Peyer's patch (tissue), 4 donors: ENCODE results near the gene SEPTIN12. TPM values are rescaled to one million over a fixed set of nuclear protein-coding genes. Genes with fewer than 3 reads are reported as not detected.

Source experiments
- DNase-seq, 3 donors: peaks; one replicate each; pipeline ENCODE4 v3.0.0-alpha.2; 2017 to 2019
- H3K27ac ChIP-seq, 4 donors: fragments of 200-600 bp; sonication (generic); one replicate each; pipeline ENCODE4 v1.5.1; 2016 to 2019
- H3K27me3 ChIP-seq, 2 donors: fragments of 200-600 bp; sonication (generic); one replicate each; pipeline ENCODE4 v1.5.1; 2019
- H3K36me3 ChIP-seq, 3 donors: fragments of 200-600 bp; sonication (generic); one replicate each; pipeline ENCODE4 v1.5.1; 2016 to 2019
- H3K4me1 ChIP-seq, 4 donors: fragments of 200-600 bp; sonication (generic); one replicate each; pipeline ENCODE4 v1.5.1; 2016 to 2019
- H3K4me3 ChIP-seq, 4 donors: fragments of 200-600 bp; sonication (generic); 1 replicate in 3 of 4; 2 replicates in 1 of 4; pipeline ENCODE4 v1.5.1; 2016 to 2019; ENCODE audit warnings: mild to moderate bottlenecking in 1 of 4
- H3K9me3 ChIP-seq, 4 donors: fragments of 200-600 bp; sonication (generic); one replicate each; pipeline ENCODE4 v1.5.1; 2016 to 2019; ENCODE audit warnings: mild to moderate bottlenecking in 1 of 4
- POLR2A ChIP-seq, 2 donors: fragments of 450-650 bp; IDR thresholded peaks; one replicate each; pipeline ENCODE4 v1.5.1; 2017; ENCODE audit warnings: antibody characterized with exemption in 2 of 2, mild to moderate bottlenecking in 2 of 2, moderate library complexity in 2 of 2
- total RNA-seq, 4 donors: library from RNA; depleted of rRNA; stranded (reverse); fragments of >200 nt; gene quantifications; one replicate each; pipeline ENCODE4 v1.1.0, GENCODE V29; 2016
- TF ChIP-seq, protein P1 (sequence below), 6 experiments: fragments of 450-650 bp in 4 of 6; fragments of 200-600 bp in 2 of 6; sonication (generic) in 1 of 6; IDR thresholded peaks; one replicate each; pipeline ENCODE4 v1.5.1; 2017 to 2019; ENCODE audit warnings: antibody characterized with exemption in 6 of 6, mild to moderate bottlenecking in 3 of 6, moderate library complexity in 1 of 6

Gene SEPTIN12
- total RNA-seq, 4 donors from 2014 or later, result not detected

DNA sequence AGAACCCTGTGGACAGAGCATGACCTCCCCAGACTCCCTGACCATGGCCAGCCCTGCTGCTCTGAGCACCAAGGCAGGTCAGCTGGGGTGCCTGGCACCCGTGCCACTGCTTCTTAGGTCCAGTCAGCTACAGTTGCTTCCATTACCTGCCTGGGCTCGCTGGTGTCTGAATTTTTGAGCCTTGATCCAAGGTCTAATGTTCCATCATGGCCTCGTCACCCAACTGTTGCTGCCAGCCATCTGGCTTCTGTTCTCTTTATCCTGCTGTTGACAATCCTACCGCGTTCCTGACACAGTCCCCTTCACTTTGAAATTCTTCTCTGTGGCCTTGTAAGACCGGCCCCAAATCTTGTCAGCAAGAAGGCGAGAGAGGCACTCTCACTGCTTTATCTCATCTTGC, 42.3 kb upstream of the SEPTIN12 start:
- DNase-seq, result no peak
- Histone ChIP-seq H3K27ac (no peak overlapping the region), H3K36me3 (peaks cover 0 to 82% (median 0%) of the 10 kb centered on the region in 3 donors), H3K4me1 (peaks cover 0 to 9% (median 3%) of the 10 kb centered on the region in 4 donors), H3K27me3 (no peaks in the 10 kb centered on the region), H3K4me3 (no peak overlapping the region), H3K9me3 (no peaks in the 10 kb centered on the region)
- no peak for TF ChIP-seq POLR2A (IDR thresholded peaks at IDR 0.05)
- TF ChIP-seq, protein P1, sequence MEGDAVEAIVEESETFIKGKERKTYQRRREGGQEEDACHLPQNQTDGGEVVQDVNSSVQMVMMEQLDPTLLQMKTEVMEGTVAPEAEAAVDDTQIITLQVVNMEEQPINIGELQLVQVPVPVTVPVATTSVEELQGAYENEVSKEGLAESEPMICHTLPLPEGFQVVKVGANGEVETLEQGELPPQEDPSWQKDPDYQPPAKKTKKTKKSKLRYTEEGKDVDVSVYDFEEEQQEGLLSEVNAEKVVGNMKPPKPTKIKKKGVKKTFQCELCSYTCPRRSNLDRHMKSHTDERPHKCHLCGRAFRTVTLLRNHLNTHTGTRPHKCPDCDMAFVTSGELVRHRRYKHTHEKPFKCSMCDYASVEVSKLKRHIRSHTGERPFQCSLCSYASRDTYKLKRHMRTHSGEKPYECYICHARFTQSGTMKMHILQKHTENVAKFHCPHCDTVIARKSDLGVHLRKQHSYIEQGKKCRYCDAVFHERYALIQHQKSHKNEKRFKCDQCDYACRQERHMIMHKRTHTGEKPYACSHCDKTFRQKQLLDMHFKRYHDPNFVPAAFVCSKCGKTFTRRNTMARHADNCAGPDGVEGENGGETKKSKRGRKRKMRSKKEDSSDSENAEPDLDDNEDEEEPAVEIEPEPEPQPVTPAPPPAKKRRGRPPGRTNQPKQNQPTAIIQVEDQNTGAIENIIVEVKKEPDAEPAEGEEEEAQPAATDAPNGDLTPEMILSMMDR (IDR thresholded peaks at IDR 0.05), result no peak

DNA sequence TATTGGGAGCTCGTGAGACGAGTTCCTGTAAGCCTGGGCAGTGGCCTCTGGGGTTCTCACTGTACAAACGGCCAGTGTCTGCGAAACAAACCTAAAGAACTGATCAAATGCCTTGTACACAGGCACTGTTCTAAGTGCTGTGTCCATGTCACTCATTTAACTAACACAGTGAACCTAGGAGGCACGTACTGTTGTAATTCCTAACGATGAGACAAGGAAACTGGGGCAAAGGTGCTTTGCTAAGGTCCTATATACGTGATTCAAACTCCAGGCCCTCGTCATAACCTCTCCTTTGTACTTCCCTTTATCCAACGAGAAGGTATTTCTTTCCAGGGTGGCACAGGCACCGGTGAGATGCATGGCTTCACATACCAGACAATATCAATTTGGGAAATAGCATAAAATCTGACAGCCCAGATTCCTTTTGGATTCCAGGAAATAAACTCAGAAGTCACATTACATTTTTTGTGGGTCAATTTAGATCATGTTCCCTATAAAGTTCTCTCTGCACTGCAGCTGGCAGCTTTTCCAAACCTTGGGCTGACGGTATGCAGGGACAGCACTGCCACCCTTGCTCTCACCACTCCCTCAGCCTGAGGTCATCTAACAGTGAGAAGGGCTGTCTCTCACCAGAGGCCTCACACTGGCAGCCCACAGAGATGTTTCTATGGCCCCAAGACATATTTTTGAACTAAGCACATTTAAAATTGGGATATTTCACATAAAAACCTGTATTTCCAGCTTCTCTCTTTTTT, 40.6 kb upstream of the SEPTIN12 start:
- H3K4me1 ChIP-seq, result peaks cover 0 to 9% (median 3%) of the 10 kb centered on the region in 4 donors

DNA sequence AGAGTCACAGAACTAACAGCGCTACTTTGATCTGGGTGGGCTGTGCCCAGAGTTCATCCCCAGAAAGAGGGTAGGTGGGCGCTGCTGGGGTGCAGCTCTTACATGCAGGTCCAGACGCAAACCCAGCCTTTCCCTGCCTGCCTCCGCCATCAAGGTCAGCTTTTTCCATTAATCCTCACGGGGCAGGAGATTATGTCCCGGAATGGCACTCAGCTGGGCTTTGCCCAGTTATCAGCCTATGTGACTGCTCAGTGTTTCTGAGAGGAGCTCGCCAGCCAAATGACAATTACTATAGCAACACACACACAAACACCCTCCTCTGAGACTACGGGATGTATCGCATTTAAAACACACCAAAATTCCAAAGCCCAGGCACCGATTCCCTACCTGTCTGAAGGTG, 38.8 kb upstream of the SEPTIN12 start:
- Histone ChIP-seq H3K9me3 (no peaks in the 10 kb centered on the region), H3K27ac (no peak overlapping the region), H3K4me1 (no peaks in the 10 kb centered on the region), H3K4me3 (no peak overlapping the region), H3K36me3 (peaks cover 0 to 100% (median 0%) of the 10 kb centered on the region in 3 donors), H3K27me3 (no peaks in the 10 kb centered on the region)
- TF ChIP-seq, protein P1 (IDR thresholded peaks at IDR 0.05), result no peak
- no peak for TF ChIP-seq POLR2A (IDR thresholded peaks at IDR 0.05)
- no peak for DNase-seq

More for the DNA sequence above, 40.6 kb upstream of the SEPTIN12 start:
- TF ChIP-seq POLR2A (IDR thresholded peaks at IDR 0.05), result no peak
- TF ChIP-seq, protein P1 (IDR thresholded peaks at IDR 0.05), result no peak
- DNase-seq, result no peak
- Histone ChIP-seq H3K27me3 (no peaks in the 10 kb centered on the region), H3K36me3 (peaks cover 0 to 91% (median 0%) of the 10 kb centered on the region in 3 donors), H3K27ac (no peak overlapping the region), H3K9me3 (no peaks in the 10 kb centered on the region), H3K4me3 (no peak overlapping the region)

DNA sequence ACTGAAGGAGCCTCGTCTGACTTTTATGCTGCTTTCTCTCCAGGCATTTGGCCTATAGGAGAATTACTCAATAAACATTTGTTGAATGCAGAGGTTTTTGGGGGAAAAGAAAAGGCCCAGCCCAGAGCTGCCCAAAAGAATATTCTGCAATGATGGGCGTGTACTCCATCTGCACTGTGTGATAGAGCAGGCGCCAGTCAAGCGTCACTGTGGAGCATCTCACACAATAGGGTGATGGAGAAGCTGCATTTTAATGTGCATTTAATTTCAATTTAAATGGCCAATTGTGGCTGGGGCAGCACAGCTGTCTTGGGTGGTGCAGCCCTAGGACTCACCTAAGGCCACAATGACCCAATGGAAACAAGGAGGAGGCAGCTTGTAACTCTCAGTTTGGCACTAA, 38.4 kb upstream of the SEPTIN12 start:
- H3K9me3 ChIP-seq, result no peaks in the 10 kb centered on the region
- no peaks in the 10 kb centered on the region for H3K4me1 ChIP-seq
- no peak overlapping the region for H3K4me3 ChIP-seq
- DNase-seq, result no peak
- no peaks in the 10 kb centered on the region for H3K27me3 ChIP-seq
- TF ChIP-seq, protein P1 (IDR thresholded peaks at IDR 0.05), result no peak
- no peak for TF ChIP-seq POLR2A (IDR thresholded peaks at IDR 0.05)
- H3K27ac ChIP-seq, result no peak overlapping the region
- H3K36me3 ChIP-seq, result peaks cover 0 to 100% (median 0%) of the 10 kb centered on the region in 3 donors

DNA sequence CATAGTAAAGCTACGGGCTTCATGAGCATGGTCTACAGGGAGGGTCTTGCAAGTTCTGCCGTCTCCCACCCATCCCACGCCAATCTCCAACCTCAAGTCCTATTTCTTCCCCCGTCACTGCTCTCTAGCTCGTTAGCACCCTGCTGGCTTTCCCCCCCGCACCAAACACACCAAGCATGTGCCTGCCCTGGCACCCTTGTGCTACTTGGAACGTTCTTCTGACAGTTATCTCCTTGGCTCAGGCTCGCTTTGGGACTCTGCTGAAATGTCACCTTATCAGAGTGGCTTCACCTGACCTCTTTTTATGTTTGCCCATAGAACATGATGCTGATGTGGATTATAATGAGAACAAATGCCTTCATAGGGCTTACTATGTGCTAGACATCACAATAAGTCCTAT, 37.1 kb upstream of the SEPTIN12 start:
- Histone ChIP-seq H3K36me3 (peaks cover 0 to 100% (median 0%) of the 10 kb centered on the region in 3 donors), H3K27ac (no peak overlapping the region), H3K9me3 (no peaks in the 10 kb centered on the region), H3K4me3 (no peak overlapping the region), H3K4me1 (no peaks in the 10 kb centered on the region), H3K27me3 (no peaks in the 10 kb centered on the region)
- TF ChIP-seq, protein P1 (IDR thresholded peaks at IDR 0.05), result no peak
- TF ChIP-seq POLR2A (IDR thresholded peaks at IDR 0.05), result no peak
- no peak for DNase-seq
